Psoas muscle (tissue), 8 donors: ENCODE data around the gene DNM1L. TPM values are rescaled to one million over a fixed set of nuclear protein-coding genes. Genes with fewer than 3 reads are reported as not detected.
"Not testable (repeated sequence)": the region's sequence is repeated elsewhere in the genome, so short reads cannot be mapped to it uniquely, and the experiment has no call there.

Source experiments
- ATAC-seq, 4 donors: fragments of 200-7000 bp; cut with Tn5 transposase; one replicate each; pipeline ENCODE4 v1.9.1; 2020; ENCODE audit warnings: moderate library complexity in 3 of 4, mild to moderate bottlenecking in 2 of 4
- DNase-seq, 2 donors: peaks; one replicate each; pipeline ENCODE4 v3.0.0-alpha.2; 2020
- H3K27ac ChIP-seq: fragments of 200-600 bp; one replicate; pipeline ENCODE4 v1.8.0; 2022
- H3K27me3 ChIP-seq, 3 donors: fragments of 200-600 bp in 1 of 3; one replicate each; pipeline versions ENCODE4 v1.6.1 to v1.8.0; 2013 to 2022; ENCODE audit warnings: low read length in 2 of 3, mild to moderate bottlenecking in 2 of 3, moderate library complexity in 1 of 3; ENCODE audit not compliant: insufficient read depth in 3 of 3
- H3K36me3 ChIP-seq, 2 donors: fragments of 200-600 bp in 1 of 2; one replicate each; pipeline versions ENCODE4 v1.6.1 to v1.8.0; 2013 to 2022; ENCODE audit warnings: low read depth in 1 of 2, mild to moderate bottlenecking in 1 of 2, moderate library complexity in 1 of 2; ENCODE audit not compliant: insufficient read depth in 1 of 2
- H3K4me1 ChIP-seq: fragments of 200-600 bp; one replicate; pipeline ENCODE4 v1.8.0; 2022
- H3K4me3 ChIP-seq: fragments of 200-600 bp; one replicate; pipeline ENCODE4 v1.8.0; 2022; ENCODE audit warnings: mild to moderate bottlenecking
- H3K9me3 ChIP-seq: fragments of 200-600 bp; one replicate; pipeline ENCODE4 v1.8.0; 2022
- CTCF ChIP-seq: fragments of 200-600 bp; IDR thresholded peaks from one replicate; pipeline ENCODE4 v1.8.0; 2022; ENCODE audit warnings: antibody characterized with exemption
- WGBS, 3 donors: extraction: QIAGEN DNeasy Blood & Tissue Kit; methylation state at CpG; one replicate each; pipeline versions ENCODE4 v1.1.6 to v1.1.7; 2013; 5-methylcytosine and 5-hydroxymethylcytosine counted together
- intact Hi-C, 2 donors: fragments of 100-400 bp; cut with DNase I; formaldehyde crosslinking; loops; one replicate each; pipeline versions ENCODE4 v1.11.0 to v1.14.2; 2022
- polyA plus RNA-seq, 3 donors: library from polyadenylated mRNA; stranded (reverse); fragments of 200-250 nt; gene quantifications; one replicate each; pipeline ENCODE4 v1.2.3, GENCODE V29; 2013
- total RNA-seq, 4 donors: library from RNA; stranded (reverse); fragmentation: NEBNext Ultra II Directional in 2 of 4; extraction: Animal tissue kit (Norgen Biotek cat#: 25700) in 2 of 4; gene quantifications; one replicate each; pipeline versions ENCODE4 v1.2.1 to v1.2.4, GENCODE V29; 2021 to 2023
- donor health status: healthy with polysubstance abuse.
- donor health status: DM: no; HTN: no; CAD: no; lungs with moderate emphysema.
- donor health status: Bipolar disorder and iron deficiency.
- donor health status: healthy.
- donor health status: DM: yes; HTN: yes; CAD: no.
- donor health status: DM: no; HTN: no; CAD: no.
- donor health status: DM: no; HTN: no; CAD: no.
- donor health status: DM: yes; HTN: yes; CAD: no.

Gene DNM1L
- total and polyA plus RNA-seq, 7 donors = 29.3 to 62.9 (median 40.1) TPM

DNA sequence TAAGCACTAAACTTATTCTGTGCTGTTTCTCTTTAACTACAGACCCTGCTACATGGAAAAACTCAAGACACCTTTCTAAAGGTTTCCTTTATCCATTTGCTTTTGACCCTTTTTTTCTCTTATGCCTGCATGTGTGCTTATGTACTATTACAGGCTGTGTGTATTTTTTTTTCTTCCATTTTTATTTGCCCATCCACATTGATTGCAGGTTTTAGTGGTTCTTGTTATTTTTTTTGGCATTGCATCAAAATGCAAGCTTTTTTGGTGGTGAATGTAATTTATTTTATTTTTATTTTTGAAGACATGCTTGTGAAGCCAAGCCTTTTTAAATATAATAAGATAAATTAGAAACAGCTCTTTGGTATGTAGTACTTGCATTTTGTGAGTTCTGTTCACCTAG is 26.7 kb downstream of the DNM1L start:
- Histone ChIP-seq H3K27ac (no peak overlapping the region), H3K27me3 (no peaks in the 10 kb centered on the region), H3K4me3 (no peak overlapping the region), H3K36me3 (peaks cover 0 to 64% of the 10 kb centered on the region in 2 donors), H3K9me3 (no peaks in the 10 kb centered on the region), H3K4me1 (no peaks in the 10 kb centered on the region)
- ATAC-seq (no peak), DNase-seq (no peak)
- intact Hi-C loops = no loop called here
- no peak for TF ChIP-seq CTCF

- no peak overlapping the region for H3K27ac ChIP-seq
- H3K4me1 ChIP-seq = no peaks in the 10 kb centered on the region
- no peaks in the 10 kb centered on the region for H3K27me3 ChIP-seq
- DNase-seq = no peak
- 93 to 98% (median 96%) methylated on average over 2 of the region's 2 CpGs for WGBS, 3 donors
- no peak for TF ChIP-seq CTCF
- H3K4me3 ChIP-seq = no peak overlapping the region
- no peaks in the 10 kb centered on the region for H3K9me3 ChIP-seq
- peaks cover 0 to 67% of the 10 kb centered on the region in 2 donors for H3K36me3 ChIP-seq
- no peak for ATAC-seq
- intact Hi-C loops = no loop called here
These were observed 27.4 kb downstream of the DNM1L start for GRCh38 chr12:32706335-32707024.

DNA sequence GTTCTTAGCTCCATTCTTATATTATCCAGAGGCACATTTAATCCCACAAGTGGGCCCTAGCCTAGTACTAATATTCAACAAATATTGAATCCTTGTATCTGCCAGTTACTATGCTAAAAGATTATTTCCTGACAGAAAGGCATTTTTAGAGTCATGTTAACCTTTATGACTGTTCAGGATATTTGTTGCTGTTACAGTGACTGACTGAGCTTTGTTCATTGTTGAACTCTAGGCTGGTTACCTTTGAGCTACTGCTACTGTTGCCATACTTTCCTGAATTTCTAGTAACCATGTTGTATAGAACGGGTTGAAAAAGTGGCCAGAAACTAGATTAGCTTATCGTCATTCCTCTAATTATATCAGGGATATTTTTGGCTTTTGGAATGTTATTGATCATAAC is 29.8 kb downstream of the DNM1L start:
- no peak overlapping the region for H3K4me3 ChIP-seq
- ATAC-seq = no peak
- peaks cover 0 to 79% of the 10 kb centered on the region in 2 donors for H3K36me3 ChIP-seq
- DNase-seq = no peak
- no peaks in the 10 kb centered on the region for H3K4me1 ChIP-seq
- H3K27ac ChIP-seq = no peak overlapping the region
- 89 to 91% (median 90%) methylated on average over 2 of the region's 2 CpGs for WGBS, 3 donors
- intact Hi-C loops = no loop called here
- no peaks in the 10 kb centered on the region for H3K9me3 ChIP-seq
- no peak for TF ChIP-seq CTCF
- H3K27me3 ChIP-seq = no peaks in the 10 kb centered on the region

DNA sequence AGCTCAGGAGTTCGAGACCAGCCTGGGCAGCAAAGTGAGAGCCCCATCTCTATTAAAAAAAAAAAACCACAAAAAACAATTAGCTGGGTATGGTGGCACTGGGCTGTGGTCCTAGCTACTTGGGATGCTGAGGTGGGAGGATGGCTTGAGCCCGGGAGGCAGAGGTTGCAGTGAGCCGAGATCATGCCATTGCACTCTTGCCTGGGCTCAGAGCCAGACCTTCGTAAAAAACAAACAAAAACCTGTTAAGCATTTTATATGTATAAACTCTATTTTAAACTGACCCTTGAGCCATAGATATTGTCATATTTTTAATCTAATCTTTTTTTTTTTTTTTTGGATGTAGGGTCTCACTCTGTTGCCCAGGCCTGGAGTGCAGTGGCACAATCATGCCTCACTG is 35.7 kb downstream of the DNM1L start:
- DNase-seq (no peak), ATAC-seq (no peak)
- no peak for TF ChIP-seq CTCF
- 91 to 93% (median 91%) methylated on average over 4 of the region's 4 CpGs for WGBS, 3 donors
- Histone ChIP-seq H3K36me3 (peaks cover 0 to 70% of the 10 kb centered on the region in 2 donors), H3K27me3 (no peaks in the 10 kb centered on the region), H3K4me1 (no peaks in the 10 kb centered on the region), H3K4me3 (no peak overlapping the region), H3K27ac (no peak overlapping the region), H3K9me3 (no peaks in the 10 kb centered on the region)
- intact Hi-C loops = no loop called here

GRCh38 chr12:32718926-32719325 is 39.8 kb downstream of the DNM1L start:
- Histone ChIP-seq H3K27ac (no peak overlapping the region), H3K27me3 (no peaks in the 10 kb centered on the region), H3K36me3 (peaks cover 0 to 67% of the 10 kb centered on the region in 2 donors), H3K4me1 (no peaks in the 10 kb centered on the region), H3K4me3 (no peak overlapping the region), H3K9me3 (no peaks in the 10 kb centered on the region)
- no peak for DNase-seq
- intact Hi-C loops = no loop called here
- no peak for ATAC-seq
- no peak for TF ChIP-seq CTCF
- WGBS, 3 donors = 97 to 100% (median 98%) methylated on average over 2 of the region's 2 CpGs

GRCh38 chr12:32725308-32725707 is 46.2 kb downstream of the DNM1L start:
- 96 to 98% (median 98%) methylated on average over 3 of the region's 3 CpGs for WGBS, 3 donors
- H3K27ac ChIP-seq, H3K4me1 ChIP-seq, H3K9me3 ChIP-seq, H3K27me3 ChIP-seq, ATAC-seq, DNase-seq, H3K4me3 ChIP-seq, intact Hi-C loops: not testable (repeated sequence)
- H3K36me3 ChIP-seq = peaks cover 5 to 92% of the 10 kb centered on the region in 2 donors
